Putamen (tissue), 1 donor: ENCODE data around the gene NT5C1B.

Source experiments
- DNase-seq: peaks from one replicate; pipeline ENCODE4 v3.0.0-alpha.2; 2016; ENCODE audit warnings: low spot score

The NT5C1B gene

GRCh38 chr2:18514526-18515461 lies 74.6 kb downstream of the NT5C1B start:
- no peak for DNase-seq
